Peyer's patch (tissue), 4 donors: Measurements from ENCODE around the gene RNF14. TPM values are rescaled to one million over a fixed set of nuclear protein-coding genes. Genes with fewer than 3 reads are reported as not detected.
"Not testable (repeated sequence)": the region's sequence is repeated elsewhere in the genome, so short reads cannot be mapped to it uniquely, and the experiment has no call there.

ENCODE experiments used
- DNase-seq, 3 donors: peaks; one replicate each; pipeline ENCODE4 v3.0.0-alpha.2; 2017 to 2019
- H3K27ac ChIP-seq, 4 donors: fragments of 200-600 bp; sonication (generic); one replicate each; pipeline ENCODE4 v1.5.1; 2016 to 2019
- H3K27me3 ChIP-seq, 2 donors: fragments of 200-600 bp; sonication (generic); one replicate each; pipeline ENCODE4 v1.5.1; 2019
- H3K36me3 ChIP-seq, 3 donors: fragments of 200-600 bp; sonication (generic); one replicate each; pipeline ENCODE4 v1.5.1; 2016 to 2019
- H3K4me1 ChIP-seq, 4 donors: fragments of 200-600 bp; sonication (generic); one replicate each; pipeline ENCODE4 v1.5.1; 2016 to 2019
- H3K4me3 ChIP-seq, 4 donors: fragments of 200-600 bp; sonication (generic); 1 replicate in 3 of 4; 2 replicates in 1 of 4; pipeline ENCODE4 v1.5.1; 2016 to 2019; ENCODE audit warnings: mild to moderate bottlenecking in 1 of 4
- H3K9me3 ChIP-seq, 4 donors: fragments of 200-600 bp; sonication (generic); one replicate each; pipeline ENCODE4 v1.5.1; 2016 to 2019; ENCODE audit warnings: mild to moderate bottlenecking in 1 of 4
- POLR2A ChIP-seq, 2 donors: fragments of 450-650 bp; IDR thresholded peaks; one replicate each; pipeline ENCODE4 v1.5.1; 2017; ENCODE audit warnings: antibody characterized with exemption in 2 of 2, mild to moderate bottlenecking in 2 of 2, moderate library complexity in 2 of 2
- total RNA-seq, 4 donors: library from RNA; depleted of rRNA; stranded (reverse); fragments of >200 nt; gene quantifications; one replicate each; pipeline ENCODE4 v1.1.0, GENCODE V29; 2016
- TF ChIP-seq, protein P1 (sequence below), 6 experiments: fragments of 450-650 bp in 4 of 6; fragments of 200-600 bp in 2 of 6; sonication (generic) in 1 of 6; IDR thresholded peaks; one replicate each; pipeline ENCODE4 v1.5.1; 2017 to 2019; ENCODE audit warnings: antibody characterized with exemption in 6 of 6, mild to moderate bottlenecking in 3 of 6, moderate library complexity in 1 of 6

RNF14 gene
- 10 to 100 TPM; 20.6 to 37.8 (median 34.6) TPM for total RNA-seq

DNA sequence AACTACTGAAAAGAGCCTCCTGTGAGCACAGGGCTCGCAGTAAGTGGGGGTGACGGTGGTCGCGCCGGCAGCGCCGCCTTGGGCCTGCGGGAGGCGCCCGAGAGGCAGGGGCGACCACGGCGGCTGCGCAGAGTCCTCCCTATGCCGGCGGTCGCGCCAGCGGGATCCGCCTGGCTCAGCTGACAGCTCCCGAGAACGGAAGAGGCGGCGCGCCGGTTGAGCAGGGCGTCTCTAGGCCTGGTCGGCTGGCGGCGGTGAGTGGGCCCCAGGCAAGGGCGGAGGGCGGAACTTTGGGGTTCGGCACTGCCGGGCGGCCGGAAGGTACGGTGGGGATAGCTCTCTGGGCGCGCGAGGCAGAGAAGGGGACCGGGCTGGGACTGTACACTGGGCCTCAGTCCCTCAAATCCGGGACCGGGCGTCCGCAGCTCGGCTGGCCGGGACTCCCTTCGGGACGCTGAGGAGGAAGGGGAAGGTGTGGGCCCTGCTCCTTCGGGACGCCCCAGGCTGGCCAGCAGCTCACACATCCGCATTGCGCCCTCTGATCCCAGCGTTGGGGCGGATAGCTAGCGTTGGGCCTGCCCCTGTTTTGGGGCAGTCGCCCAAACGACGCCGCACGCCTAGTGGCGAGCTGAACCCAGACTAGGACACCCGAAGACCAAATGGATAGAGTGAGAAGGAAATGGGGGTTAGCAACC is at the start of gene RNF14:
TSS of gene RNF14 (plus strand) at position 192 of the 695 bp plus-strand sequence. CDS start 4,484 bp downstream, outside the sequence.
- Histone ChIP-seq H3K27ac (peak within 1 kb of the TSS; percentile 89 to 99 (median 98)), H3K4me3 (peak within 1 kb of the TSS; percentile 53 to 86 (median 69)), H3K9me3 (no peaks in the 10 kb centered on the region), H3K4me1 (peaks cover 0 to 26% (median 3%) of the 10 kb centered on the region in 4 donors), H3K36me3 (peaks cover 0 to 21% (median 0%) of the 10 kb centered on the region in 3 donors), H3K27me3 (no peaks in the 10 kb centered on the region)
- TF ChIP-seq, protein P1, sequence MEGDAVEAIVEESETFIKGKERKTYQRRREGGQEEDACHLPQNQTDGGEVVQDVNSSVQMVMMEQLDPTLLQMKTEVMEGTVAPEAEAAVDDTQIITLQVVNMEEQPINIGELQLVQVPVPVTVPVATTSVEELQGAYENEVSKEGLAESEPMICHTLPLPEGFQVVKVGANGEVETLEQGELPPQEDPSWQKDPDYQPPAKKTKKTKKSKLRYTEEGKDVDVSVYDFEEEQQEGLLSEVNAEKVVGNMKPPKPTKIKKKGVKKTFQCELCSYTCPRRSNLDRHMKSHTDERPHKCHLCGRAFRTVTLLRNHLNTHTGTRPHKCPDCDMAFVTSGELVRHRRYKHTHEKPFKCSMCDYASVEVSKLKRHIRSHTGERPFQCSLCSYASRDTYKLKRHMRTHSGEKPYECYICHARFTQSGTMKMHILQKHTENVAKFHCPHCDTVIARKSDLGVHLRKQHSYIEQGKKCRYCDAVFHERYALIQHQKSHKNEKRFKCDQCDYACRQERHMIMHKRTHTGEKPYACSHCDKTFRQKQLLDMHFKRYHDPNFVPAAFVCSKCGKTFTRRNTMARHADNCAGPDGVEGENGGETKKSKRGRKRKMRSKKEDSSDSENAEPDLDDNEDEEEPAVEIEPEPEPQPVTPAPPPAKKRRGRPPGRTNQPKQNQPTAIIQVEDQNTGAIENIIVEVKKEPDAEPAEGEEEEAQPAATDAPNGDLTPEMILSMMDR (IDR thresholded peaks at IDR 0.05) = peak; percentile 90 to 99 (median 98)
- TF ChIP-seq POLR2A (IDR thresholded peaks at IDR 0.05) = peak; percentile 97
- peak; percentile 93 to 97 (median 96) for DNase-seq

GRCh38 chr5:141919218-141920119 is 49.4 kb upstream of the RNF14 start:
- Histone ChIP-seq H3K4me3 (no peak overlapping the region), H3K27ac (peak overlapping the region in 1 of 4 donors; percentile 14), H3K4me1 (peaks cover 0 to 11% (median 5%) of the 10 kb centered on the region in 4 donors), H3K9me3 (no peaks in the 10 kb centered on the region), H3K36me3 (no peaks in the 10 kb centered on the region), H3K27me3 (no peaks in the 10 kb centered on the region)
- DNase-seq = peak in 1 of 3 donors; percentile 62
- TF ChIP-seq, protein P1 (IDR thresholded peaks at IDR 0.05) = no peak
- TF ChIP-seq POLR2A (IDR thresholded peaks at IDR 0.05) = no peak

DNA sequence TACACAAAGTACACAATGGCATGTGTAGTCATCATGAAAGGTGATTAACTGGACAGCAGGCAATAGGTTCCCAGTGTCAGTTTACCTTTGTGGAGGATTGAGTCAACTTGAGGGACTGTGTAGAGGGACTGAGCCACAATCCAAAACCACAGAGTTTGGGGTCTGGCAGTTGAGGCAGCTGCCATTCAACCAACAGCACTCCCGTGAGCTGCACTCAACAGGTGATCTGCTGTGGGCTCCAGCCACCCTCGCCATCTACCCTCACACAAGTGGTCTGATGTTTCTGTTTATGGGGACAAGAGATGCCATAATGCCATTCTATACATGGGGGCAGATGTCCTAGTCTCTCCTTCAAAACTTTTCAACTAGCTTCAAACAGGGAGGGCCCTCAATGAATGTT is 48.1 kb upstream of the RNF14 start:
- H3K4me1 ChIP-seq = peaks cover 0 to 14% (median 7%) of the 10 kb centered on the region in 4 donors
- H3K27ac ChIP-seq = no peak overlapping the region
- no peak overlapping the region for H3K4me3 ChIP-seq
- DNase-seq = no peak
- TF ChIP-seq POLR2A (IDR thresholded peaks at IDR 0.05) = no peak
- TF ChIP-seq, protein P1 (IDR thresholded peaks at IDR 0.05) = no peak
- H3K27me3 ChIP-seq = no peaks in the 10 kb centered on the region
- peaks cover 0 to 8% (median 0%) of the 10 kb centered on the region in 3 donors for H3K36me3 ChIP-seq
- H3K9me3 ChIP-seq = no peaks in the 10 kb centered on the region

- not testable (repeated sequence) for H3K9me3 ChIP-seq, H3K27me3 ChIP-seq, DNase-seq
- peaks cover 0 to 29% (median 0%) of the 10 kb centered on the region in 3 donors for H3K36me3 ChIP-seq
- H3K27ac ChIP-seq = peak overlapping the region; percentile 89 to 97 (median 96)
- peaks cover 0 to 14% (median 7%) of the 10 kb centered on the region in 4 donors for H3K4me1 ChIP-seq
- peak overlapping the region; percentile 60 to 84 (median 75) for H3K4me3 ChIP-seq
Observed at GRCh38 chr5:141922827-141923447, 46.0 kb upstream of the RNF14 start.

DNA sequence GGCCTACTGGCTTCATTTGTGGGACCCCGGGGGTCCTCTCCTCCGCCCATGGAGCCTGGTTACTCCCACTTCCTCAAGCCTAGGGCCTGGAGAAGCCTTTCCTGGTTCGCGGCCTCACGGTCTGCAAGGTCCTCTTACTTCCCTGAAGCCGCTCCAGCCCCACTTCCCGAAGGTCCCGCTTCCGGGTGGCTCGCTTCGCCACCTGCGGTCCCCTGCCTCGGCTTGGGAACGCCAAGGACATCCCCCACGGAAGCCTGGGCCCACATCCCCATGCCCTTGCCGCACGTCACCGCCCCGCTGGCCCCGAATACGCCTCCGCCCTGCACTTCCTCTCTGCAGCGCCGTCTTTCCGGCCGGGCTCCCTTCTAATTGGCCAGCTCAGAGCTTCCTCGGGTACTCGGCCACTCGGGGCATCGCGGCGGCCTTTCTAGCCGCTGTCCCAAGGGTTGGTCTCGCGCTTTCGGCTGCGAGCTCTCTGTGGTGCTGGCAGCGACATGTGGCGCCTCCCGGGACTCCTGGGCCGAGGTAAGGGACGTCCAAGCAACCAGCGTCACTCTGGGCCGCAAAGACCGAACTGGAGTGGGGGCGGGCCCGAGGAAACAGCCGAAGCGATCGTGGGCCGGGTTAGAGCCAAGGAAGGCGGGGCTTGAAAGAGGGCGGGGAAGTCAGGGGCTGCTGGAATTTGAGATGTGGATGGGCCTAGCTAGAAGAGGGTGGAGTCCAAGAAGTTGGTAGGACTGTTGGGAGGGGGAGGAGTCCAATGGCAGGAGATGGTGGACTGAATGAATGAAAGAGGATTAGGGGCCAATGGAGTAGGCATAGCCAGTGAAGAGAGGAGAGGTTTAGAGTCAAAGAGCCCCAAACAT is 45.2 kb upstream of the RNF14 start, which contains the start of gene DELE1:
TSS of gene DELE1 (plus strand) at position 424 of the 866 bp plus-strand sequence. CDS start at position 495, 71 bp downstream.
- Histone ChIP-seq H3K4me3 (peak within 1 kb of the TSS; percentile 60 to 84 (median 75)), H3K9me3 (no peaks in the 10 kb centered on the region), H3K4me1 (peaks cover 0 to 14% (median 7%) of the 10 kb centered on the region in 4 donors), H3K36me3 (peaks cover 0 to 36% (median 0%) of the 10 kb centered on the region in 3 donors), H3K27ac (peak within 1 kb of the TSS; percentile 89 to 97 (median 96)), H3K27me3 (no peaks in the 10 kb centered on the region)
- peak; percentile 95 to 98 (median 96) for DNase-seq
- peak; percentile 89 to 90 for TF ChIP-seq POLR2A (IDR thresholded peaks at IDR 0.05)
- TF ChIP-seq, protein P1 (IDR thresholded peaks at IDR 0.05) = peak in 1 of 6 experiments; percentile 9
